ENCODE measurements around the gene MRPS34.

- TF ChIP-seq, protein P1, sequence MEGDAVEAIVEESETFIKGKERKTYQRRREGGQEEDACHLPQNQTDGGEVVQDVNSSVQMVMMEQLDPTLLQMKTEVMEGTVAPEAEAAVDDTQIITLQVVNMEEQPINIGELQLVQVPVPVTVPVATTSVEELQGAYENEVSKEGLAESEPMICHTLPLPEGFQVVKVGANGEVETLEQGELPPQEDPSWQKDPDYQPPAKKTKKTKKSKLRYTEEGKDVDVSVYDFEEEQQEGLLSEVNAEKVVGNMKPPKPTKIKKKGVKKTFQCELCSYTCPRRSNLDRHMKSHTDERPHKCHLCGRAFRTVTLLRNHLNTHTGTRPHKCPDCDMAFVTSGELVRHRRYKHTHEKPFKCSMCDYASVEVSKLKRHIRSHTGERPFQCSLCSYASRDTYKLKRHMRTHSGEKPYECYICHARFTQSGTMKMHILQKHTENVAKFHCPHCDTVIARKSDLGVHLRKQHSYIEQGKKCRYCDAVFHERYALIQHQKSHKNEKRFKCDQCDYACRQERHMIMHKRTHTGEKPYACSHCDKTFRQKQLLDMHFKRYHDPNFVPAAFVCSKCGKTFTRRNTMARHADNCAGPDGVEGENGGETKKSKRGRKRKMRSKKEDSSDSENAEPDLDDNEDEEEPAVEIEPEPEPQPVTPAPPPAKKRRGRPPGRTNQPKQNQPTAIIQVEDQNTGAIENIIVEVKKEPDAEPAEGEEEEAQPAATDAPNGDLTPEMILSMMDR (IDR thresholded peaks at IDR 0.05): no peak
- TF ChIP-seq EP300 (IDR thresholded peaks at IDR 0.05): no peak
Observed at GRCh38 chr16:1818873-1819525, 46.1 kb upstream of the MRPS34 start.

Measured in gastroesophageal sphincter (tissue), 3 donors.